ENCODE data around the gene COL23A1. TPM values are rescaled to one million over a fixed set of nuclear protein-coding genes. Genes with fewer than 3 reads are reported as not detected.

COL23A1 gene
- total and polyA plus RNA-seq, 2 donors (not counting 1 experiment from before 2014, with no cell fraction given), result 0.20 TPM; not detected in 1

GRCh38 chr5:178297751-178298150 lies 292.4 kb downstream of the COL23A1 start:
- Histone ChIP-seq H3K27me3 (replicated peaks in 1 of 4; ENCODE audit: control extremely low read depth in 1 of 4, control insufficient read depth in 3 of 4, insufficient read depth in 4 of 4, low read length in 3 of 4) (peaks cover 0 to 3% (median 0%) of the 10 kb centered on the region in 4 experiments), H3K27ac (ENCODE audit: low read length in 2 of 2) (no peak overlapping the region), H3K9ac (ENCODE audit: low read length) (no peak overlapping the region), H3K4me3 (ENCODE audit: control extremely low read depth in 1 of 5, extremely low read depth in 1 of 5, insufficient read depth in 1 of 5, low read depth in 2 of 5, low read length in 4 of 5) (no peak overlapping the region), H3K4me1 (ENCODE audit: control insufficient read depth in 2 of 2, insufficient read depth in 2 of 2, low read length in 2 of 2) (no peaks in the 10 kb centered on the region), H3K79me2 (ENCODE audit: control insufficient read depth, insufficient read depth, low read length) (no peaks in the 10 kb centered on the region), H4K20me1 (ENCODE audit: control insufficient read depth, insufficient read depth, low read length, poor library complexity, severe bottlenecking) (no peaks in the 10 kb centered on the region), H2AFZ (ENCODE audit: insufficient read depth, low read depth, low read length, poor library complexity, severe bottlenecking) (no peak overlapping the region), H3K36me3 (replicated peaks in 1 of 2; ENCODE audit: control extremely low read depth in 1 of 2, control insufficient read depth in 1 of 2, extremely low read depth in 1 of 2, insufficient read depth in 2 of 2, low read length in 1 of 2) (no peaks in the 10 kb centered on the region), H3K9me3 (ENCODE audit: control extremely low read depth in 1 of 3, control insufficient read depth in 2 of 3, insufficient read depth in 1 of 3, low read length in 2 of 3) (peaks cover 0 to 10% (median 0%) of the 10 kb centered on the region in 3 donors), H3K4me2 (replicated peaks; ENCODE audit: low read depth, low read length, poor library complexity, severe bottlenecking) (no peak overlapping the region)
- ChIA-PET POLR2A (no interaction called here), CTCF (no interaction called here)
- TF ChIP-seq EZH2 (IDR thresholded peaks at IDR 0.05; ENCODE audit: borderline replicate concordance, insufficient read depth, low read depth, low read length, poor library complexity, severe bottlenecking), result no peak
- TF ChIP-seq, protein P1, sequence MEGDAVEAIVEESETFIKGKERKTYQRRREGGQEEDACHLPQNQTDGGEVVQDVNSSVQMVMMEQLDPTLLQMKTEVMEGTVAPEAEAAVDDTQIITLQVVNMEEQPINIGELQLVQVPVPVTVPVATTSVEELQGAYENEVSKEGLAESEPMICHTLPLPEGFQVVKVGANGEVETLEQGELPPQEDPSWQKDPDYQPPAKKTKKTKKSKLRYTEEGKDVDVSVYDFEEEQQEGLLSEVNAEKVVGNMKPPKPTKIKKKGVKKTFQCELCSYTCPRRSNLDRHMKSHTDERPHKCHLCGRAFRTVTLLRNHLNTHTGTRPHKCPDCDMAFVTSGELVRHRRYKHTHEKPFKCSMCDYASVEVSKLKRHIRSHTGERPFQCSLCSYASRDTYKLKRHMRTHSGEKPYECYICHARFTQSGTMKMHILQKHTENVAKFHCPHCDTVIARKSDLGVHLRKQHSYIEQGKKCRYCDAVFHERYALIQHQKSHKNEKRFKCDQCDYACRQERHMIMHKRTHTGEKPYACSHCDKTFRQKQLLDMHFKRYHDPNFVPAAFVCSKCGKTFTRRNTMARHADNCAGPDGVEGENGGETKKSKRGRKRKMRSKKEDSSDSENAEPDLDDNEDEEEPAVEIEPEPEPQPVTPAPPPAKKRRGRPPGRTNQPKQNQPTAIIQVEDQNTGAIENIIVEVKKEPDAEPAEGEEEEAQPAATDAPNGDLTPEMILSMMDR (IDR thresholded peaks at IDR 0.05), result no peak
- H3K27me3 Mint-ChIP-seq, result peaks cover 9% of the 10 kb centered on the region
- H3K4me3 Mint-ChIP-seq, result no peak overlapping the region
- H3K9me3 Mint-ChIP-seq (ENCODE audit: insufficient read depth), result peaks cover 7% of the 10 kb centered on the region
- 92% methylated on average over 8 of the region's 8 CpGs for WGBS (ENCODE audit: insufficient coverage)
- intact Hi-C loops (cut with micrococcal nuclease), result no loop called here
- H3K4me1 Mint-ChIP-seq, result peaks cover 3% of the 10 kb centered on the region
- no peak for ATAC-seq (ENCODE audit: low read depth)
- no peak for DNase-seq
- H3K27ac Mint-ChIP-seq, result no peak overlapping the region

- no peak overlapping the region for H3K27ac Mint-ChIP-seq
- DNase-seq, result no peak
These were observed 294.1 kb downstream of the COL23A1 start for GRCh38 chr5:178296066-178296465.

More at GRCh38 chr5:178296066-178296465, 294.1 kb downstream of the COL23A1 start:
- Histone ChIP-seq H3K79me2 (ENCODE audit: control insufficient read depth, insufficient read depth, low read length) (no peaks in the 10 kb centered on the region), H4K20me1 (ENCODE audit: control insufficient read depth, insufficient read depth, low read length, poor library complexity, severe bottlenecking) (no peaks in the 10 kb centered on the region), H3K4me2 (replicated peaks; ENCODE audit: low read depth, low read length, poor library complexity, severe bottlenecking) (no peak overlapping the region), H3K4me1 (ENCODE audit: control insufficient read depth in 2 of 2, insufficient read depth in 2 of 2, low read length in 2 of 2) (no peaks in the 10 kb centered on the region), H3K27me3 (replicated peaks in 1 of 4; ENCODE audit: control extremely low read depth in 1 of 4, control insufficient read depth in 3 of 4, insufficient read depth in 4 of 4, low read length in 3 of 4) (peaks cover 0 to 3% (median 0%) of the 10 kb centered on the region in 4 experiments), H3K4me3 (ENCODE audit: control extremely low read depth in 1 of 5, extremely low read depth in 1 of 5, insufficient read depth in 1 of 5, low read depth in 2 of 5, low read length in 4 of 5) (no peak overlapping the region), H3K36me3 (replicated peaks in 1 of 2; ENCODE audit: control extremely low read depth in 1 of 2, control insufficient read depth in 1 of 2, extremely low read depth in 1 of 2, insufficient read depth in 2 of 2, low read length in 1 of 2) (no peaks in the 10 kb centered on the region), H3K9ac (ENCODE audit: low read length) (no peak overlapping the region), H3K27ac (ENCODE audit: low read length in 2 of 2) (no peak overlapping the region), H3K9me3 (ENCODE audit: control extremely low read depth in 1 of 3, control insufficient read depth in 2 of 3, insufficient read depth in 1 of 3, low read length in 2 of 3) (no peaks in the 10 kb centered on the region), H2AFZ (ENCODE audit: insufficient read depth, low read depth, low read length, poor library complexity, severe bottlenecking) (no peak overlapping the region)
- Mint-ChIP-seq H3K27me3 (peaks cover 24% of the 10 kb centered on the region), H3K9me3 (ENCODE audit: insufficient read depth) (peaks cover 3% of the 10 kb centered on the region), H3K4me1 (no peaks in the 10 kb centered on the region), H3K4me3 (no peak overlapping the region)
- WGBS (ENCODE audit: insufficient coverage), result 94% methylated on average over 6 of the region's 6 CpGs
- POLR2A ChIA-PET, result no interaction called here
- intact Hi-C loops (cut with micrococcal nuclease), result no loop called here
- CTCF ChIA-PET, result no interaction called here
- TF ChIP-seq EZH2 (IDR thresholded peaks at IDR 0.05; ENCODE audit: borderline replicate concordance, insufficient read depth, low read depth, low read length, poor library complexity, severe bottlenecking), result no peak
- TF ChIP-seq, protein P1 (IDR thresholded peaks at IDR 0.05), result no peak
- no peak for ATAC-seq (ENCODE audit: low read depth)

All from B cell (primary cell).